Limb (tissue), 2 donors: ENCODE results near the gene DIS3L2.
"Not testable (repeated sequence)": the region's sequence is repeated elsewhere in the genome, so short reads cannot be mapped to it uniquely, and the experiment has no call there.

Experiments used
- DNase-seq, 2 donors: peaks; one replicate each; pipeline ENCODE4 v3.0.0-alpha.2; 2016; ENCODE audit errors: extremely low spot score in 2 of 2

DIS3L2 gene

GRCh38 chr2:232292395-232293154 is 331.1 kb downstream of the DIS3L2 start:
- DNase-seq: no peak

DNA sequence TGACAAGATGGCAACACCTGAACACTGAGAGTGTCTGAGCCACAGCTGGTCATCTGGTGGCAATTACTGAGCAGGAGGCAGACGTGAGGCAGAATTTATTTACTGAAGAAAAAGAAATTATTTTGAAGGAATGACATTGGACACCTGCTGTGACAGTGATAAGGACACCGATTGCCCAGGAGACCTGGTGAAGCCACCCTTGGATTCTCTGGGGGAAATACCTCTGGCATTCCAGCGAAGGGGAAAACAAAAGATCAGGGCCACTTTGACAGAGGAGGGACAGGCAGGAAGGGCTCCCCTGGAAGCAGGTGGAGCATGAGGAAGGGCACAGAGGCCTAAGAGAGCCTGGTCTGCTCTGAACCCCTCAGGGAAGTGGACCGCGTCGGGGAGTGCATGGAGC is 331.7 kb downstream of the DIS3L2 start:
- no peak for DNase-seq

- DNase-seq: no peak
These were observed 334.5 kb downstream of the DIS3L2 start for GRCh38 chr2:232295971-232296370.

DNA sequence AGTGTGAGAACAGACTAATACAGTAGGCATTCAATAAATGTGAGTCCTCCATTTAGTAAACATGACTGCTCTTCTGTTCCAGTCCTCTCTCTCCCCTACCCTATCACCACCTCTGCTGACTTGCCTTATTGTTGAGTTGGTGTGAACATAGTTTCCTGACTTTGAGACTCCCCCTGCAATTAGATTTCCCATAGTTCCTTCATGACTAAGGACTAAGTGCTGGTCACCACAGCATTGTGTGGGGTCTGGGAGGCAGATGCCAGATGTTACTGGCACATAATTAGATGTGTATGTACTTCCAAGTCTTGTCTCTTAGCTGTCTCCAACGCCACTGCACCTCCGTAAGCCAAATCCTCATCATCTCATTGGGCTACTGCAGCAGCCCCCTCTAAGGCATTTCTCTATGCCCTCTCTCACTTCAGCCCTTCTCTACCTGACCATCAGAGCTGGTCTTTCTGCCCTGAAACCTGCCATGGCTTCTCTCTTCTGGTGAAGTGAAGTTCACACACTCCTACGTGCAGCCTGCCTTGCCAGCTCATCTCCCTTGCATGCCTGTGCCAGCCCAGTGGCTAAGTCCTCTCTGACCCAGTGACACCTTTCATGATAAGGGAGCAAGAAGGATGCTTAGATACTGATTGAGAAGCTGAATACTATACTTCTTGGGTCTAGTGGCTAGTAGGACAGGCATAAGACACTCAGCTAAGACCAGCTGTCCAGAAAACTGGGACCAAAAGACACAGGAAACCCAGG is 335.4 kb downstream of the DIS3L2 start:
- DNase-seq: no peak

DNA sequence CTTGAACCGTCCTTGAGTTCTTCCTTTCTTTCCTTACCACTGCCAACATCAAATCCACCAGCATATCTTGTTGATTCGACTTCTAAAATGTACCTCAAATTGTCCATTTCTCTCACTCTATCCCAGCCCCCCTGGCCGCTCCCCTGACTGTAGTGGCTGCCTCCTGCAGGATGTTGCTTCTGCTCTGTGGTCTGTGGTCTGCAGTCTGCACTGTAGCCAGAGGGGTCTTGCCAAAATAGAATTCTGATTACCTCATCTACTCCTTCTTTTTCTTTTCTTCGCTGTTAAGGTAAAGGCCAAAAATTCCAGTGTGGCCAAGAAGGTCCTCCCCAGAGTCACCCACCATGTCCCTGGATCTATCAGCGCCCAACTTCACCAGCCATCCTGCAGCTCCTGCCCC is 337.6 kb downstream of the DIS3L2 start:
- no peak for DNase-seq

- no peak for DNase-seq
These were observed 338.6 kb downstream of the DIS3L2 start for GRCh38 chr2:232299927-232300674.

DNA sequence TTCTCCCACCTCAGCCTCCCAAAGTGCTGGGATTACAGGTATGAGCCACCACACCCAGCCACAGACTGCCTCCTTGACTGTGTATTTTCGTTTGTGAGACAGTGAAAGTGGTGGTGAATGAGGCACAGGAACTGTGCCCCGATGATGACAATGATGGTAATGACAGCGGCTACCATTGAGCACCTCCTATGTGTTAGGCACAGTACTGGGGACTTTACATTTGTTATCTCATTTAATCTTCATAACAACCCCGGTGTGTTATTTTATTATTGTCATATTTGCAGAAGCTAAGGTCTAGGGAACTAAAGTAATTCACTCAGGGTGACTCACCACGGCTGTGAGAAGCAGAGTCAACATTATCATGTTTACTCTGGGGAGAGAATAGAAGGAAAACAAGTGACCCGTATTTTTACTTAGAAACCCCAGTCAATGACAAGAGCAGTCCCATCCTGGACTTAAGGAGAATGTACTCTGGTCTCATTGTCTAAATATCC is 339.4 kb downstream of the DIS3L2 start:
- no peak for DNase-seq

DNA sequence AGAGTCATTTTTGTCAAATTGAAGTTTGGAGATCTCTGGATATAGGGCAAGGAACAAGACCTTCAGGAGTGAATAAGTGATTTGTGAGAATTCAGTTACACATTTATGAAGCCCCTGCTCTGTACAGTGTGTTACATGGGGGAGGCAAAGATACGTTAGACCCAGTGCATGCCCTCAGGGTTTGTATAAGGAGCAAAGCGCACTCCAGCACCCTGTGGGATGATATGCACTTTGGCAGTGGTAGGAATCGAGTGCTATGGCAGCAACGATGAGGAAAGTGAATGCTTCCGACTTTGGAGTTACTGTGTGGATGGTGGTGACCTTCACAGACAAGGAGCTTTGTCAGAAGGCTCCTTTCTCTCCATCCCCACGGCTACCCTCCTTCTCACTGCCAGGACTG is 342.7 kb downstream of the DIS3L2 start:
- no peak for DNase-seq

GRCh38 chr2:232306741-232307305 is 345.3 kb downstream of the DIS3L2 start:
- no peak for DNase-seq

GRCh38 chr2:232307854-232308253 is 346.3 kb downstream of the DIS3L2 start:
- DNase-seq: no peak

GRCh38 chr2:232308986-232309385 is 347.5 kb downstream of the DIS3L2 start:
- no peak for DNase-seq

GRCh38 chr2:232309592-232309991 is 348.1 kb downstream of the DIS3L2 start:
- DNase-seq: no peak

DNA sequence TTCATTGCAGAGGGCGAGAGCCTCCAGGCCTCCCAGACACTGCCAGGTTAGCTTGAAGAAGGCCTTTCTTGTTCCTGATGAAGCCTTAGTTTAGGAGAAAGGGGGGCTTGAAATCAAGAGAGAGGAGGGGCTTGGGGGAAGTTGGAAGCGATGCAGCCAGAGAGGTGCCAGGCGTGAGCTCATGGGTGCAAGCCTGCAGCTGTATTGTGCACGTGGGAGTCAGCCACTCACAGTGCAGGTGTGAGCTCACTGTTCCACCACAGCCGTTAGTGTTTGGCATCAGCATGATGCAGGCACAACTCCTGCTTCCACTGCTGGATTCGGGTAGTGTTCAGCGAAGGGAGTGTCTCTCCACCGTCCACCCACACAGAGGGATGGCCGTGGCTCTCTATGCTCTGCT is 348.6 kb downstream of the DIS3L2 start:
- DNase-seq: no peak

GRCh38 chr2:232310696-232311095 is 349.2 kb downstream of the DIS3L2 start:
- no peak for DNase-seq

DNA sequence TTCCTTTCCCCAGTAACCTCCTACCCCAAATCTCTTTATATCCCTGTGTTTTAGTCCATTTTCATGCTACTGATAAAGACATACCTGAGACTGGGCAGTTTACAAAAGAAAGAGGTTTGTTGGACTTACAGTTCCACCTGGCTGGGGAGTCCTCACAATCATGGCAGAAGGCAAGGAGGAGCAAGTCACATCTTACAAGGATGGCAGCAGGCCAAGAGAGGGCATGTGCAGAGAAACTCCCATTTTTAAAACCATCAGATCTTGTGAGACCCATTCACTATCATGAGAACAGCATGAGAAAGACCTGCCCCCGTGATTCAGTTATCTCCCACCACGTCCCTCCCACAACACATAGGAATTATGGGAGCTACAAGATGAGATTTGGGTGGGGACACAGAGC is 352.1 kb downstream of the DIS3L2 start:
- DNase-seq: not testable (repeated sequence)

DNA sequence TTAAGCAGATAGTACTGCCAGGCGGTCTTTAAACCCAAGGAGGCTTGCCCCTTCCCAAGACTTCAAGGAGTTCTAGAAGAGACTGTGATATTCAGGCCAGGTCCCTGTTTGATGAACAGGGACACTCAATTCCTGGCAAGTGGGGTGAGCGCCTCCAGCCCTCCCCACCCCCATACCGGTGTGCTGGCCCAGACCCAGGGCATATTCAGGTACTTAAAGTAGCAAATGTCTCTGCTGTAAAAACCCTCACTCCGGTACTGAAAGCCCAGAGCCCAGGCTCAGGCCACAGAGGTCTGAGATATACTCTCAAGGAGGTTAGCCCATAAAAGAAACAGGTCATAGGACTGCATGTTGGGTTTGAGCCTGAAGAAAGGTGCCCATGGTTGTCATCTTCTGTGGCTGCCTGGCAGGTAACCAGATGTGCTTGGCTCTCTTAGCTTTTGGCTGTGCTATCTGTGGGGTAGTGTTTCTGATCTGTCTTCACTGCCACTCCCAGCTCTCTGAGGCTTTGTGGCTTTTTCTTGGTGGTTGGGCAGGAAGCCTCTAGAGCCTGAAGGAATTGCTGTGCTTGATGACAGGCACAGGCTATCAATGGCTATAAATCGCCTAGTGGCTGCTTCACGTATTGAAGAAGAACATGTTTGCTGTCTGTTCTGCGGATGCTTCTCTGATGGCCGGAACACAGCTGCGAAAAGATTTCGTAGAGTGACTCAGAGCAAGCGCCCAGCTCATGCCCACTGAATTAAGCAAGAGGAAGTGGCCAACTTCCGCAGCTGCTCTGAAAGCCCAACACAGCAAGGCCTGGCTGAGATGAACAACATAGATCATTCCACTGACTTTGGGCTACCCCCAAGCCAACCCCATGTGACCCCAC is 353.8 kb downstream of the DIS3L2 start:
- DNase-seq: peak in 1 of 2 donors; percentile 16

DNA sequence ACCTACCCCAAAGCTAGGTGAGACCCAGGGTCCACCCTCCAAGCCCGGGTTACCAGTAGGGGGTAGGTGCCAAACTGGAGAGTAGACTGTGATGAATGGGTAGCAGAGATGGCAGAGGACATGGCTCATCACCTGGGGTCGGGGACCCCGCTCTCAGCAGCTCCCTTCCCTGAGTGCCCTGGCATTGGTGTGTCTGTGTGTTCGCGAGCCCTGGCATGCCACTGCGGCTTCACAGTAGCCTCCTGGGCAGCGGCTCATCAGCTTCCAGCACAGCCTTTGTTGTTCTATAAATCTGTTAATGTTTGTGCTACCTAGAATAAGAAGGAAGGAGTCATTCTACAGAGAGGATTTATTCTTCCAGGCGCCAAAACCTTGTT is 354.4 kb downstream of the DIS3L2 start:
- DNase-seq: no peak

- peak in 1 of 2 donors; percentile 23 for DNase-seq
These were observed 355.2 kb downstream of the DIS3L2 start for GRCh38 chr2:232316461-232317330.

DNA sequence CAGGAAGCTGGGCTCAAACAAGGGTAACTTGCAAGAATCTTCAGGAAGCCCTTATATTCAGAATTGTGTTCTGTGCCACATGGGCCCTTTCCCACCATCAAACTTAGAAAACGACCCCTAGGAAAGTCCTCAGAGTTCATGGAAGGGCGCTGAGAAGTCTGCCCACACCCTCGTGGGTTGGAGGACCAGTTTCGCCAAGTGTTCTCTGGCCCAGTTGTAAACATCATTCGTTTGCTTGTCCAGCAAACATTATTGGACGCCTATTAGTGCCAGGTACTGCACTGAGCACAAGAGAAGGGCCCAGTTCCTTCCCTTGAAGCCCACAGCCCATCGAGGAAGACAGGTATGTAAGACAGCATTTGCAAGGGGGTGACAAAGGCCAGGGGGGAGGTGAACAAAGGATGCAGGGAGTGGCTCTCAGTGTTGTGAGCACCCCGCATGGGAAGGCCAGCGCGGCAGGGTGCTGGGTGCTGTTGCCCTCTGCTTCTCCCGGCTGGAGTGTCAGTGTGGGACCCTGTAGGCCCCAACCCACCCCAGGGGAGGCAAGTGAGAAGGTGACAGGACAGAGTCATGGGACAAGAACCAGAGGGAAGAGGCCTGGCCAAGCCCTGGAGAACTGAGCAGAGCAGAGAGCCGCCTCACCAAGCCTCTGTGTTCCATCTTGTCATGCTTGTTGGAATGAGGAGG is 356.8 kb downstream of the DIS3L2 start:
- DNase-seq: no peak
